Putamen (tissue), 1 donor: ENCODE data around the gene UNC13D.
A peak's percentile ranks its signal among the peaks of the same experiment; 100 is the strongest.
"Not testable (repeated sequence)": the region's sequence is repeated elsewhere in the genome, so short reads cannot be mapped to it uniquely, and the experiment has no call there.

Source experiments
- DNase-seq: peaks from one replicate; pipeline ENCODE4 v3.0.0-alpha.2; 2016; ENCODE audit warnings: low spot score

The UNC13D gene

DNA sequence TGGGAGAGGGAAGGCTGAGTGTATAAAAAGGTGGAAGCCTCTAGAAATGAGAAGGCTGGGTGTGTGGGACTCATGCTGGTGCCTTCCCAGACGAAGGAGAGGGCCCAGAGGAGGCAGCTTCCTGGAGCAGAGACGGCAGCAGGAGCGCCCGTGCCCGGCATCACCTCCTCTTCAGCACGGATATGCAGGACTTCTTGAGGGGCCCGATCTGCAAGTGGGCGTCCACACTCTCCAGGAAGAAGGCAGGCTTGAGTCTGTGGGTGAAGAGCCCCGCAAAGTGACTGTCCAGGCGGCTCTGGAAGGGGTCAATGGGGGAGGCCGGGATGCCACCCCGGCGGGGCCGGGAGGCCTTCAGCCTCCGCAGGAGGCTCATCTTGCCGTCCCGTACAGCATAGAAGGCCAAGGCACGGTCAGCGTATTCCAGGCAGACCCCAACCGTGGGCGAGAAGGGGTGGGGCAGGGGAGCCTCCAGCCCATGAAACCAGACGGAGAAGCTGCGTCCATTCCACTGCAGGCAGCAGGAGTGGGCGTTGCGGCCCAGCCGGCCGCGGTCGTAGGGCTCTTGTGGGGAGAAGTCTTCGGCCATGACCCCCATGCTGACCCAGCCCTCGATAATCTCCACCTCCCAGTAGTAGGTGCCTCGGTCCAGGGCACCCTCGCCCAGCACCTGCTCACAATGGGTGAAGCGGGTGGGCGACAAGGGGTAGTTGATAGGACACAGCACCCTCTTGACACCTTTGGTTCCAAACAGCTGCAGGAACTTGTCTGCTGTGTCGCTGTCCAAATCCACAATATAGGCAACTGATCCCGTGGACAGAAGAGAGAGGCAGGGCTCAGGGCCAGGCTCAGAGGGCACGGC, 30.3 kb upstream of the UNC13D start:
- DNase-seq, result no peak

DNA sequence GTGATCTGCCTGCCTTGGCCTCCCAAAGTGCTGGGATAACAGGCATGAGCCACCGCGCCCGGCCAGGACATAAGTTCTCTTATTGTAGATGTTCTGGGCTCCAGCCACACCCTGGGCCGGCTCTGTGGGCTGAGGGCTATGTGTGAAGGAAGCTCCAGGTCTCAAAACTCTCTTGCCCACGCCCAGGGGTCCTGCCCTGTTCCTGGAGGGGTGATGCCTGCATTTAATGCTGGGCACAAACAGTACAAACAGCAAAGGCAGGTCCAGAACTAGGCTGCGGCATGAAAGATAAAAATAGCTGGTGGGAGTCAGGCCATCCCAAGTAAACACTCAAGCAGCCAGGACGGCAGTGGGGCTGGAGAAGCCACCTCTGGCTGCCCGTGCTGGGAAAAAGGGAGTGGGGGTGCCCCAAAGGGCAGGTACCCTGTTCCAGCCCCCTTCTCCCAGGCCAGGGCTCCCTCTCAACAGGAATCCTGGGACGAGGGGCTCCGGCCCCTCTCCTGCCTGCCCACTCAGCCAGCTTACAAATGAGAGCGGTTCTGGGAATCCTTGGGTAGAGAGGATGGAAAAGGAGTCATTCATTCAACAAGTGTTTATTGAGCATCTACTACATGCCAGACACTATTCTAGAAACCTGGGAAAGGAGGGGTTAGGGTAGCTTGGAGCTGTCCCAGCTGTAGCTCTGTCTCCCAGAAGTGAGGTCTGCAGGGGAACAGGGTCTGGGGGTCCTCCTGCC, 29.6 kb upstream of the UNC13D start:
- DNase-seq, result no peak

DNA sequence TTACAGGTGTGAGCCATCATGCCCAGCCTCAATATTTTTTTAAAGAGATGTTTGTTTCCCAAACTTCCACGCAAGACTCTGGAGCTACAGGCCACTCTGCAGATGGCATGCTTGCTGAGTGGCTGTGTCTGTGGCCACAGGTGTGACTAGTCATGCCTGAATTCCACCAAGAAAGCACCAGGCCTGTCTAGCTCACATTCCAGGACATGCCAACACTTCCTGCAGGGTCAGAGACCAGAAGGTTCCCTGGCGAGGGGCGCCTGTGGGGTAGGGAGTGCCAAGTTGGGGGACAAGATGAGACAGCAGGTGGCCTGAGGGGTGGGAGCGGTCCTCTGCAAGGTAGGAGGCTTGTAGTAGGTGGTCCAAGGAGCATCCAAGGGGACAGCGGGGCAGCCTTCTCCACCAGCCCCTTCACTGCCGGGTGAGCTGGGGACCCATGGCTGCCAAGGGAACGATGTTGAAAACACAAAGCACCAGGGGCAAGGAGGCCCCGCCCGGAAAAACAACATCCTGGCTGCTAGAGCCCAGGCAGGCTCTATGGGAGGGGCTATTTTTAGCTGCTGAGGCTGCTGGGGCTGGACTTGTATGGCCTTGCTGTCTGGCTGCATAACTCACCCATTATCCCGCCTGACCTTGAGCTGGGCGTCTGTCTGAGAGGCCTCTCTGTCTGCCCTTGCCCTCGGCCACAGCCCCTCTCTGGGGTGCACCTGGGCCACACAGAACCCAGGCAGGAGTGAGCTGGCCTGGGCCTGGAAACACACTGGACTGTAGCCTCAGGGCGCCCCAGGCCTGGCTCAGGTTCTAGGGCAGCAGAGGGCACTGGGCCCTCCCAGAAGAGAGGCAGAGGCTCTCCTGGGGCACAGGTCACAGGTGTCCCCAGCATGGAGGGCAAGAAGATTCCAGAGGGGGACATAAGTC, 28.5 kb upstream of the UNC13D start:
- DNase-seq, result peak; percentile 47

DNA sequence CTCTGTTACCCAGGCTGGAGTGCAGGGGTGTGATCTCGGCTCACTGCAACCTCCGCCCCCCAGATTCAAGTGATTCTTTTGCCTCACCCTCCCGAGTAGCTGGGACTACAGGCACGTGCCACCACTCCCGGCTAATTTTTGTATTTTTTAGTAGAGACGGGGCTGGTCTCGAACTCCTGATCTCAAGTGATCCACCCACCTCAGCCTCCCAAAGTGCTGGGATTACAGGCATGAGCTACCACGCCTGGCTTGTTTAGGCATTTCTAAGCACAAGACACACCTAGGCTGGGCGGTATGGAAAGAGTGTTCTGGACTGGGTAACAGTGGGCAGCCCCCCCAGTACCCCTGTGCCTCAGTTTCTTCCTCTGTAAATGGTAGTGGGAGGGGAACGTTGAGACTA, 26.0 kb upstream of the UNC13D start:
- DNase-seq, result not testable (repeated sequence)

DNA sequence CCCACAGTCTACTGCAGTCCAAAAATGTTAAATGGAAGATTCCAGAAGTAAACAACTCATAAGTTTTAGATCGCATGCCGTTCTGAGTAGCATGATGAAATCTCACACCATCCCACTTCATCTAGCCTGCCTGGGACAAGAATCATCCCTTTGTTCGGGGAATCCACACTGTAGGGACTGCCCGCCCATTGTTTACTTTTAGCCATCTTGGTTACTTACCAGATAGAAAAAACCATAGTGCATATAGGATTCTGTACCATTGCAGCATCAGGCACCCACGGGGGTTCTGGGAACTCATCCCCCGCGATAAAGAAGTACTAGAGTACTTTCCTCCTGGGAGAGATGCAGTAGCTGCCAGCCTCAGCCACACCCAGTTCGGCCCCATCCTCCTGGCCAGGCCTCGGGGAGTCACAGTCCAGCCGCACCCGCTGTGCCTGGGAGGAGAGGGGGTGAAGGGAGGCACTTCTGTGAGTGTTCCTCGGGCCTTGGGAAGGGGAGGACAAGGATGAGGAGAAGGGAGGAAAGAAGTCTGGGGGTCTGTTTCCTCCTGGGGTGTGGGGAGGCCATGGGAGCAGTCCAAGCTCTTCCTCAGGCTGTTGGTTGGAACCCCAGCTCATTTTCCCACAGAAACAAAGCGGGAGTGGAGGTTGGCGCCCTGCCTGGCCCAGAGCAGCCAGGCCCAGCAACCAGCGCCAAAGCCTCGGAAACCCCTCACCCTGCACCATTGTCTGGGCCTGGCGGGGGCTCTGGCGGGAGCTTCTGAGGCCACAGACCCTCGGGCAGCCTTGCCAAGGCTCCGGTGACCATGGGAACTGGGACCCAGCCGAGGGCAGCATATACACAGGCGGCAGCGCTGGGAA, 25.3 kb upstream of the UNC13D start:
- DNase-seq, result peak; percentile 83

DNA sequence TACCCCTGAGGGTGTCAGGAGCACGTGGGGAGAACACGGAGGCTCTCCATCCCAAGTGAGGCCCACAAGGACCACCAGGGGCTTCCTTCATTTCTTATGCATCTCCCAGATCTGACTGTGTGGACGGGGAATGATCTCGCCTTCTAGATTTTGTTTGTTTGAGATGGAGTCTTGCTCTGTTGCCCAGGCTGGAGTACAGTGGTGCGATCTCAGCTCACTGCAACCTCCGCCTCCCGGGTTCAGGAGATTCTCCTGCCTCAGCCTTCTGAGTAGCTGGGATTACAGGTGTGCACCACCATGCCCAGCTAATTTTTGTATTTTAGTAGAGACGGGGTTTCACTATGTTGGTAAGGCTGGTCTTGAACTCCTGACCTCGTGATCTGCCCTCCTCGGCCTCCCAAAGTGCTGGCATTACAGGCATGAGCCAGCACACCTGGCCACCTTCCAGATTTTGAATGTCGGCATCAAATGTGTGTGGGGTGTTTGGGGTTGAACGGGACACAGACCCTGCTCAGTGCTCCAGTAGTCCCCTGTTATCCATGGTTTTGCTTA, 24.6 kb upstream of the UNC13D start:
- not testable (repeated sequence) for DNase-seq

DNA sequence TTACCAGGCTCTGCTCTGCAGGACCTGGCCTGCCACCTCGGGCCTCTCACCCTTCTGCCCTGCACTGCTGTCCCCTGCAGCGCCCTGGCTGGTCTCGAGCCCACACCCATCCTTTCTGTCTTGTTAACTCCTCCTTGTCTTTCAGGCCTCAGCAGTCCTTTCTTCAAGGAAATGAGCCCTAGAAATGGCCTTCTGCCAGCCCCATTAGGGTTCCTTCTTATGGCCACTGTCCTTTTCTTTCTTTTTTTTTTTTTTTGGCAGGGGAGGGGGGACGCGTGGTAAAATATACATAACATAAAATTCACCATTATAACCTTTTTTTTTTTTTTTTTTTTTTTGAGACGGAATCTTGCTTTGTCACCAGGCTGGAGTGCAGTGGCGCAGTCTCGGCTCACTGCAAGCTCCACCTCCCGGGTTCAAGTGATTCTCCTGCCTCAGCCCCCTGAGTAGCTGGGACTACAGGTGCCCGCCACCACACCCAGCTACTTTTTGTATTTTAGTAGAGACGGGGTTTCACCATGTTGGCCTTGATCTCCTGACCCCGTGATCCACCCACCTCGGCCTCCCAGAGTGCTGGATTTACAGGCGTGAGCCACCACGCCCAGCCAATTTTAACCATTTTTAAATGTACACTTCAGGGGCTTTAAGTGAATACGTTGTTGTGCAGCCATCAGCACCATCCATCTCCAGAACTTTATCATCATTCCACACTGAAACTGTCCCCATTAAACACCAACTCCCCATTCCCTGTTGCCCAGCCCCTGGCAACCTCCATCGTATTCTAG, 21.4 kb upstream of the UNC13D start:
- DNase-seq, result not testable (repeated sequence)

DNA sequence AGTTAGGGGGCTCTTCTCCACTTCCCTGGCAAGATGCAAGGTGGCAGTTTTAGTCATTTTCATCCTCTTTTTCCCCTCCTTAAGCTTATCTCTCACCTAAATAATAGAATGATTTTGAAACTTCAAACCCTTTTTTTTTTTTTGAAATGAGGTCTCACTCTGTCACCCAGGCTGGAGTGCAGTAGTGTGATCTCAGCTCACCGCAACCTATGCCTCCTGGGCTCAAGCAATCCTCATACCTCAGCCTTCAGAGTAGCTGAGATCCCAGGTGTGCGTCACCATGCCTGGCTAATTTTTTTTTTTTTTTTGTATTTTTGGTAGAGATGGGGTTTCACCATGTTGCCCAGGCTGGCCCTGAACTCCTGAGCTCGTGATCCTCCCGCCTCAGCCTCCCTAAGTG, 20.7 kb upstream of the UNC13D start:
- DNase-seq, result not testable (repeated sequence)

DNA sequence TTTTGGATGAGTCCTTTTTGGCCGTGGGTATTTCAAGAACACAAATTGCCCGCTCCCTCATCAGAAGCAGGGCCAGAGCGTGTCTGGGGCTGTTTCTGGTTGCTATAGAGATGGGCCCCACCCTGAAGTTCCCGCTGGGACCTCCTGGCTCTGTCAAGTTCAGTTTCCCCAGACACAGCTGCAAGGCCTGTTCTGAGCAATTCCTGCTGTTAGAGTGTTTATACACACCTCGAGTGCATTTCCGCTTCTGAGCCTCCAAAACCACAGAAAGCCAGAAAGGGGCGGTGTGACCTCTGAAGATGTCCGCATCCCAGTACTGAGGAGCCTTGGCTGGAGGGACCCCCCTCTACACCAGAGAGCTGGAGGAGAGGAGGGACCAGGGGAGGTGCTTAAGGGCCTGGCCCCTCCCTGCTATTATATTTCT, 20.3 kb upstream of the UNC13D start:
- no peak for DNase-seq

DNA sequence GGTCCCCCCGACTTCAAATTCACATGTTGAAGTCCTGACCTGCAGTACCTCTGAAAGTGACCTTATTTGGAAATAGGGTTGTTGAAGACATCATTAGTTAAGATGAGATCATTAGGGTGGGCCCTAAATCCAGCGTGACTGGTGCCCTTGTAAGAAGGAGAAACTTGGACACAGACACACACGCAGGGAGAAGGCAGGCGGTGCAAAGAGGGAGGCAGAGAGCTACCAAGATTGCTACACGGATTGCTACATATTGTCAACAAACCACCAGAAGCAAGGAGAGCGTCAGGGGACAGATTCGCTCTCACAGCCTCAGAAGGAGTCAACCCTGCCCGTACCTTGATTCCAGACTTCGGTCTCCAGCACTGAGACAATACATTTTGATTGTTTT, 17.7 kb upstream of the UNC13D start:
- DNase-seq, result no peak

DNA sequence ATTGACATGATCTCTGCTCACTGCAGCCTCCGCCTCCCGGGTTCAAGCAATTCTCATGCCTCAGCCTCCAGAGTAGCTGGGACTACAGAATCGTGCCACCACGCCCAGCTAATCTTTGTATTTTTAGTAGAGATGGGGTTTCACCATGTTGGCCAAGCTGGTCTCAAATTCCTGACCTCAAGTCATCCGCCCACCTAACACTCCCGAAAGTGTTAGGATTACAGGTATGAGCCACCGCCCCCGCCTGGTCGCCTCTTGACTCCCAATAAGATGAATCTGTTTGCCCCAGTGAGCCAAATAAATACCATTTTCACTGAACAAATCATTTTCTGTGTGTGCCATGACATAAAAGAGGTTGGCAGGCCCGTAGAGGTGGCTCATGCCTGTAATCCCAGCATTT, 15.2 kb upstream of the UNC13D start:
- not testable (repeated sequence) for DNase-seq

DNA sequence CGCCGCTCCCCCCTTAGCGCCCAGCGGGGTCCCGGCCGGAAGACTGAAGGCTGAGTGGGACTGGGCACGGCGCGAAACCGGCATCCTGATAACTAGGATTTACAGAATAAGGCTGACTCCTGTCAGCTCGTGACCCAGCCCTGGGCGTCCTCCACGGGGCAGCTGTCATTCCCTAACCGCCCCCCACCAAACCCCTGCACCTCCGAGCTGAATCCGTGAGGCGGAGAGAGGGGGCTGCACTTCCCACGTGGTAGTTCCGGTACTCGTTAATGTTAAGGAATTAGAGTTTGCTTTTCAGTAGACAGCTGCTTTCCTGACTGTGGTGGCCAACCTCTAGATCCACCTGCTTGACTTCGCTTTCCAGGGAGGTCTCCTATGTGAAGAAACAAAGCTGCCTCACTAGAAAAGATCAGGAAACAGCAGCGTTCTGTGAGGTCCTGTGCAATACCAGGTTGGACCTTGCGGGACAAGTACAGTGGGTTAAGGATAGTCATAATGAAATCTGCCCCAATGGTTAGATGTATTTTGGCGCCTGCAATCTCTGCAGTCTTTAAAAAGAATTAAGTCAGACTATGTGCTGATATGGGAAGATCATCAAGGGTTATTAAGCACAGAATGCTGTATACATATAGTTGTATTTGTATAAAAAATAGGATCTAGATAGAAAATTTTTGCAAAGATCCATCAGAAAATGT, 12.0 kb upstream of the UNC13D start:
- DNase-seq, result peak; percentile 58

DNA sequence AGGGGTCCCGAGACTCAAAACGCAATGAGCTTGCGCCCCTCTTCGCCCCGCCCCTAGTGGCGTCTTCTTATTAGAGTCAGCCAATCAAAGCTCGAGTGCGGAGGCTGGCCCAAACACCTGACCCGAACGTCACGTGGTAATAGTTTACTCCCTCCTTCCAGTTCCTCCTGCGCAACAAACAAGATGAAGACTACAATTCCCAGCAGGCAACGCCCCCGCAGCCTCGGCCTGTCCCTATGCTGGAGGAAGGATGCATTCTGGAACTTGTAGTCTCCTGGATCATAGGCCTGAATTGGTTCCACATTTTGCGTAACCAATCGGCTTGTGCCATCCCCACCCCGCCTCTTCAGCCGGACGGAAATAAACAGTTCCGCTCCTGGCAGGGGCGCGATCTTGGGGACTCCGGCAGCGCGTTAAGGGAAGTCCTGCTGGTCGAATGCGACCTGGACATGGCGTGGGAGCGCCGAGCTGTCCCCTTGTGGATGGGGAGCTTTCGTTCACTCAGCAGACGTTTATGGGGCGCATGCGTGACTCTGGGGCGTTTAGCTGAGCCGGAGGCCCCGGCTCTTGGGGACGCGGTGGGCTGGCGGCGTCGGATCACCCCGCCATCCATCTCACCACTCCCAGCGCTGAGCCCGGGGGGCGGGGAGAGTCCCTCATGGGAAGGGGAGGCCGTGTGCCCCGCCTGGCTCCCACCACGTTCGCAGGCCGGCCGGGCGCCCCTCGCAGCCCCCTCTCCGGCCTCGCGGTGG, 11.3 kb upstream of the UNC13D start, which contains the start of gene WBP2:
Gene WBP2, minus strand, starts transcription at position 26 of the 752 bp plus-strand sequence. CDS start 38 bp downstream, outside the sequence.
- peak; percentile 100 for DNase-seq

DNA sequence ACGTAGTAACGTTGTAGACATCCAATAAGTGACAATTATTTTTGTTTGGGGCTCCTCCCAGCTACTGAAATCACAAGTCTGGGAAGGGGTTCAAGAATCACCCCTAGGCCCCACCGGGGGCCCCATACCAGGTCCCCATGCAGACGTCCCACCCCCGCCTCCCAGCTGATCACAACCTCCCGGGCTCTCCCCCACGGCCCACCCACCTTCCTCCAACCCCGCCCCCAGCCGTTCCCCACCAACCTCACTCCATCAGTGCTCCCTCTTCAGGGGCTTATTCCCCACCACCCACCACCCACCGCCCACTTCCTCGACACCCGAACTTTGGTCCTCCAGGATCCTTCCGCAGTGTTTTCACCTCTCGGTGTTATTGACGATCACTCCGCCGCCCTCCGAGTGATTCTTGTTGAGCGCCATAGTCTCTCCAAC, 10.7 kb upstream of the UNC13D start:
- DNase-seq, result no peak

DNA sequence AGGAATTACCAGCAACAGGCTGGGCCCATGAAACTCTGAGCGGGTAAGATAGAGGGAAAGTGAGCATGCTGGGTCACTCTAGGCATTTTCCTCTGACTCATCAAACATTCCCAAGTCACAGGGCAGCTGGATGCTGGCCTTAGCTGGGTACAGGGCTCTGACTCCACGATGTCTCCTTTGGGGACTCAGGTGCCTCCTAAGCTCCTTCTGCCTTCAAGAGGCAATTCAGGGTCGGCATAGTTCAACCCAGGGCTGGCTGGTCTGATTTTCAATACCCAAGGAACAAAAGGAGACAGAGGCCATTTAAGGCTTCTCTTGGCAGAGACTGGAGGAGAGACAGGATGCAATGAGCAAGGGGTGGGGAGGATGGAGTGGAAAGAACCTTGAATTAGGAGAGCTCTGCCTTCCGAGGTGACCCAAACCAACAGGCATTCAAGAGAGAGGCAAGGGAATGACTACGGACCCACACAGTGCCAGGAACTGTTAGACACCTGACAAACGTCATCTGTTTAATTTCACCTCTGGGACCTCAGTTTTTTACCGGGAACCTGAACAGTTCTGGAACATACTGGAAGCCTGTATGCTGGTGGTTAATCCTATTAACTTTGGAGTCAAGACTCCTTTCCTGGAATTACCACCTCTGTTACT, 10.0 kb upstream of the UNC13D start:
- no peak for DNase-seq

DNA sequence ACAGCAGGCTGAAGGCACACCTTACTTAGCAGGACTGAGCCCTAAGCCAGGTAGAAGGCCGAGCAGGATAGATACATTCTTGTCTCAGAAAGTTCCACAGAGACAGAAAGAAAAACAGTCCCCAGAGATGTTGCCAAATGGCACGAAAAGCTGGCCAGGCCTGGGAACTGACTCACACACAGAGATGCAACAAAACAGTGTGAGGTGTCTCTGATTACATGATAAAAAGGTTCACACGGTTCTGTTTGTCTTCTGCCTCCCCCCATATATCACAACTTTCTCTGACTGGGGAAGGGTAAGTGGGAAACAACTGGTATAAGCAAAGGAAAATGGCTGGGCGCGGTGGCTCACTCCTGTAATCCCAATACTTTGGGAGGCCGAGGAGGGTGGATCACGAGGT, 9.2 kb upstream of the UNC13D start:
- no peak for DNase-seq

DNA sequence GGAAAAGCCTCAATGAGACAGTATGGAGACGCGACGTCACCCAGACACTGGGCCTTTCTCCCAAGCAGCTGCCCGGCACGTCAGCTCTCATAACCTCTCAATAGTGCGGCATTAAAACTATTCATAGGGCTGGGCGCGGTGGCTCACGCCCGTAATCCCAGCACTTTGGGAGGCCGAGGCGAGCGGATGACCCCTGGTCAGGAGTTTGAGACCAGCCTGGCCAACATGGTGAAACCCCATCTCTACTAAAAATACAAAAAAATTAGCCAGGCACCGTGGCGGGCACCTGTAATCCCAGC, 7.4 kb upstream of the UNC13D start:
- not testable (repeated sequence) for DNase-seq
